22Rv1 (cell line): Measurements from ENCODE around the gene RPS28.
A peak's percentile ranks its signal among the peaks of the same experiment; 100 is the strongest.

Source experiments
- H3K27ac ChIP-seq: fragments of 450-650 bp; 2 replicates; pipeline ENCODE4 v1.5.1; 2017
- CTCF ChIP-seq: fragments of 450-650 bp; IDR thresholded peaks from 2 replicates; pipeline ENCODE4 v1.5.1; 2017; ENCODE audit warnings: mild to moderate bottlenecking
- ZFX ChIP-seq: fragments of 450-650 bp; IDR thresholded peaks from 2 replicates; pipeline ENCODE4 v1.6.1; 2017; ENCODE audit warnings: antibody characterized with exemption, borderline replicate concordance

Gene RPS28

GRCh38 chr19:8334458-8335342 lies 13.4 kb downstream of the RPS28 start:
- peak overlapping the region; percentile 90 for H3K27ac ChIP-seq

GRCh38 chr19:8335343-8336071 lies 14.2 kb downstream of the RPS28 start:
- TF ChIP-seq ZFX (no peak), CTCF (peak; percentile 70)
- H3K27ac ChIP-seq, result peak overlapping the region; percentile 90

More at GRCh38 chr19:8334458-8335342, 13.4 kb downstream of the RPS28 start:
- no peak for TF ChIP-seq ZFX
- 0 out of 2 replicates have a peak, but pooled peaks have one; percentile 5 for TF ChIP-seq CTCF

- H3K27ac ChIP-seq, result peak overlapping the region; percentile 90
- TF ChIP-seq CTCF, result no peak
- no peak for TF ChIP-seq ZFX
These were observed 14.8 kb downstream of the RPS28 start for GRCh38 chr19:8336072-8336569.

GRCh38 chr19:8336660-8337059 lies 15.4 kb downstream of the RPS28 start:
- peak overlapping the region; percentile 90 for H3K27ac ChIP-seq
- no peak for TF ChIP-seq ZFX
- TF ChIP-seq CTCF, result no peak

- no peak for TF ChIP-seq ZFX
- no peak for TF ChIP-seq CTCF
- no peak overlapping the region for H3K27ac ChIP-seq
These were observed 16.4 kb downstream of the RPS28 start for GRCh38 chr19:8337728-8338127.

- no peak overlapping the region for H3K27ac ChIP-seq
- TF ChIP-seq ZFX (no peak), CTCF (no peak)
These were observed 17.5 kb downstream of the RPS28 start for GRCh38 chr19:8338835-8339234.
